MV-4-11 (cell line): ENCODE measurements around the gene PTGIR.
A peak's percentile ranks its signal among the peaks of the same experiment; 100 is the strongest.

ENCODE experiments used
- DNase-seq: peaks from one replicate; lab custom pipeline; 2025; lab: John Stamatoyannopoulos, UW

PTGIR gene

GRCh38 chr19:46624958-46625661, at the start of gene PTGIR:
PTGIR (minus strand) TSS chr19:46625089; CDS start chr19:46624225, 864 bp downstream.
- peak; percentile 80 for DNase-seq

GRCh38 chr19:46670813-46671212, 45.9 kb upstream of the PTGIR start:
- DNase-seq, result no peak

GRCh38 chr19:46668662-46669061, 43.8 kb upstream of the PTGIR start:
- DNase-seq, result no peak

- DNase-seq, result no peak
Observed at GRCh38 chr19:46665072-46665471, 40.2 kb upstream of the PTGIR start.

GRCh38 chr19:46661735-46662592, 37.1 kb upstream of the PTGIR start:
- DNase-seq, result peak; percentile 92

GRCh38 chr19:46661020-46661731, 36.3 kb upstream of the PTGIR start, which contains the start of gene DACT3:
DACT3 (minus strand) TSS chr19:46661182; CDS start chr19:46661064, 118 bp downstream.
- DNase-seq, result peak; percentile 100

GRCh38 chr19:46660551-46661019, 35.7 kb upstream of the PTGIR start:
- DNase-seq, result no peak

GRCh38 chr19:46660008-46660517, 35.2 kb upstream of the PTGIR start:
- DNase-seq, result no peak

GRCh38 chr19:46659151-46660007, 34.5 kb upstream of the PTGIR start:
- peak; percentile 23 for DNase-seq

GRCh38 chr19:46656541-46656940, 31.7 kb upstream of the PTGIR start:
- no peak for DNase-seq

GRCh38 chr19:46654621-46655152, 29.8 kb upstream of the PTGIR start:
- peak; percentile 81 for DNase-seq

- no peak for DNase-seq
Observed at GRCh38 chr19:46650445-46650844, 25.6 kb upstream of the PTGIR start.

GRCh38 chr19:46648961-46649960, 24.4 kb upstream of the PTGIR start:
- DNase-seq, result no peak

GRCh38 chr19:46648060-46648960, 23.4 kb upstream of the PTGIR start:
- DNase-seq, result peak; percentile 64

- DNase-seq, result no peak
Observed at GRCh38 chr19:46646402-46646801, 21.5 kb upstream of the PTGIR start.

- no peak for DNase-seq
Observed at GRCh38 chr19:46644720-46645119, 19.8 kb upstream of the PTGIR start.

GRCh38 chr19:46640656-46641055, 15.8 kb upstream of the PTGIR start:
- no peak for DNase-seq

- peak; percentile 71 for DNase-seq
Observed at GRCh38 chr19:46639358-46640182, 14.7 kb upstream of the PTGIR start.
